Measurements from ENCODE around the gene TMEM134.

TMEM134 gene

GRCh38 chr11:67420147-67420645 lies 48.9 kb downstream of the TMEM134 start:
- Histone ChIP-seq H3K27me3 (replicated peaks; ENCODE audit: control insufficient read depth, insufficient read depth, low read length, poor library complexity, severe bottlenecking) (no peaks in the 10 kb centered on the region), H3K4me1 (ENCODE audit: control insufficient read depth, insufficient read depth, low read length, poor library complexity, severe bottlenecking) (peaks cover 55% of the 10 kb centered on the region), H3K9me3 (ENCODE audit: control insufficient read depth, low read length) (no peaks in the 10 kb centered on the region), H3K4me3 (ENCODE audit: insufficient read depth, low read depth, low read length, poor library complexity, severe bottlenecking) (peak overlapping the region; percentile 53), H3K27ac (ENCODE audit: insufficient read depth, low read length, poor library complexity, severe bottlenecking) (peak overlapping the region; percentile 68), H3K36me3 (ENCODE audit: control insufficient read depth, insufficient read depth, low read length) (no peaks in the 10 kb centered on the region)
- DNase-seq: no peak

DNA sequence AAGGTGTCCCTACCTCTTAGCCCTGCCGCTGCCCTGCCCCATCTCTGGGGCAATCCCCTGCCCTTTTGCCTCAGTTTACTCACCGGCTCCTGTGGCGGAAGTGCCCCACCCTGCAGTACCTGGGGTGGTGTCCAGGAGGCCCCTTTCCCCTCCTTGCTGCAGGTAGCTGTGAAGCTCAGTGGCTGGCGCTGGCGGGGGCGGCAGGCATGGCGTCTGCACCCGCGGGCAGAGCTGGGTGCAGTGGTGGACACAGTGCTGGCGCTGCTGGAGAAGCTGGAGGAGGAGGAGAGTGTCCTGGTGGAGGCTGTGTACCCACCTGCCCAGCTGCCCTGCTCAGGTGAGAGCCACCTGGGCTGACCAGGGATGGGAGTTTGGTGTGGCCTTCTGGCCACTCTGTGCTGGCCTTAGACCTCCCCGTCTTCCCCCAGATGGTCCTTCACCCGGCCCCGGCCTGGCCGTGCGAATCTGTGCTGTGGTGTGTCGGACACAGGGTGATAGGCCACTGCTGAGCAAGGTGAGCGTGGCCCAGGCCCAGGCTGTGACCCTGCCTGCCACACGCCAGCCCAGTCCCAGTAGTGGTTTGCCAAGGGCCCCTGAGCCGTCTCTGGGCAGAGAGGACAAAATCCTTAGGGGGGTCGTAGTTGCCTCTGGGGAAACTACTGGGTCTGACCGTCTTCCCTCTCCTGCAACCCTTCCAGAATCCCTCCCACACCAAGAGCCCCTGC lies 49.6 kb downstream of the TMEM134 start:
- no peak for DNase-seq
- H3K9me3 ChIP-seq (ENCODE audit: control insufficient read depth, low read length): no peaks in the 10 kb centered on the region
- H3K4me3 ChIP-seq (ENCODE audit: insufficient read depth, low read depth, low read length, poor library complexity, severe bottlenecking): peak overlapping the region; percentile 53
- H3K36me3 ChIP-seq (ENCODE audit: control insufficient read depth, insufficient read depth, low read length): no peaks in the 10 kb centered on the region
- H3K27me3 ChIP-seq (replicated peaks; ENCODE audit: control insufficient read depth, insufficient read depth, low read length, poor library complexity, severe bottlenecking): no peaks in the 10 kb centered on the region
- peaks cover 62% of the 10 kb centered on the region for H3K4me1 ChIP-seq (ENCODE audit: control insufficient read depth, insufficient read depth, low read length, poor library complexity, severe bottlenecking)
- H3K27ac ChIP-seq (ENCODE audit: insufficient read depth, low read length, poor library complexity, severe bottlenecking): peak overlapping the region; percentile 68

- Histone ChIP-seq H3K36me3 (ENCODE audit: control insufficient read depth, insufficient read depth, low read length) (no peaks in the 10 kb centered on the region), H3K4me3 (ENCODE audit: insufficient read depth, low read depth, low read length, poor library complexity, severe bottlenecking) (peak overlapping the region; percentile 53), H3K27ac (ENCODE audit: insufficient read depth, low read length, poor library complexity, severe bottlenecking) (peak overlapping the region; percentile 78), H3K4me1 (ENCODE audit: control insufficient read depth, insufficient read depth, low read length, poor library complexity, severe bottlenecking) (peaks cover 64% of the 10 kb centered on the region), H3K9me3 (ENCODE audit: control insufficient read depth, low read length) (no peaks in the 10 kb centered on the region), H3K27me3 (replicated peaks; ENCODE audit: control insufficient read depth, insufficient read depth, low read length, poor library complexity, severe bottlenecking) (no peaks in the 10 kb centered on the region)
- DNase-seq: no peak
These were observed 50.4 kb downstream of the TMEM134 start for GRCh38 chr11:67418476-67419281.

DNA sequence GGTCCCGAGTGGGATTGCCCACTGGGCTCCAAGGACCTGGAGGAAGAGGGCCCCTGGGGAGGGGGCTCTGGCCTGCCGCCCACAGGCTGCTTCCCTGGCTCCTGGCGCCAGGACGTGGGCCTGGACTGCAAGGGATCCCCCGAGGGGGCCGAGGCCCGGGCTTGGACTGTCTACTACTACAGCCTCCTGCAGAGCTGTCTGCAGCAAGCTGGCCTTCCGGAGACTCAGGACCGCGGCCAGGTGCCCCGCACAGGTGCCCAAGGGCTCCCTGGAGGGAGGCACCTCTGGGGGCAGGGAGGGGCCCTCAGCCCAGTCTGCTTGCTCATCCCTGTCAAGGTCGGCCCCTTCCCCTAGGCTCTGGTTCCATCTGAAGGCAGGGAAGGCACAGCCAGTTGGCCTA lies 51.6 kb downstream of the TMEM134 start:
- peak overlapping the region; percentile 31 for H3K4me3 ChIP-seq (ENCODE audit: insufficient read depth, low read depth, low read length, poor library complexity, severe bottlenecking)
- no peak for DNase-seq
- no peaks in the 10 kb centered on the region for H3K36me3 ChIP-seq (ENCODE audit: control insufficient read depth, insufficient read depth, low read length)
- H3K27me3 ChIP-seq (replicated peaks; ENCODE audit: control insufficient read depth, insufficient read depth, low read length, poor library complexity, severe bottlenecking): no peaks in the 10 kb centered on the region
- H3K4me1 ChIP-seq (ENCODE audit: control insufficient read depth, insufficient read depth, low read length, poor library complexity, severe bottlenecking): peaks cover 77% of the 10 kb centered on the region
- peak overlapping the region; percentile 78 for H3K27ac ChIP-seq (ENCODE audit: insufficient read depth, low read length, poor library complexity, severe bottlenecking)
- no peaks in the 10 kb centered on the region for H3K9me3 ChIP-seq (ENCODE audit: control insufficient read depth, low read length)

- H3K4me1 ChIP-seq (ENCODE audit: control insufficient read depth, insufficient read depth, low read length, poor library complexity, severe bottlenecking): peaks cover 84% of the 10 kb centered on the region
- peak overlapping the region; percentile 31 for H3K4me3 ChIP-seq (ENCODE audit: insufficient read depth, low read depth, low read length, poor library complexity, severe bottlenecking)
- no peaks in the 10 kb centered on the region for H3K36me3 ChIP-seq (ENCODE audit: control insufficient read depth, insufficient read depth, low read length)
- peak overlapping the region; percentile 78 for H3K27ac ChIP-seq (ENCODE audit: insufficient read depth, low read length, poor library complexity, severe bottlenecking)
- H3K27me3 ChIP-seq (replicated peaks; ENCODE audit: control insufficient read depth, insufficient read depth, low read length, poor library complexity, severe bottlenecking): no peaks in the 10 kb centered on the region
- no peaks in the 10 kb centered on the region for H3K9me3 ChIP-seq (ENCODE audit: control insufficient read depth, low read length)
- DNase-seq: peak; percentile 51 to 77 (median 70)
These were observed 52.4 kb downstream of the TMEM134 start for GRCh38 chr11:67416416-67417335.

DNA sequence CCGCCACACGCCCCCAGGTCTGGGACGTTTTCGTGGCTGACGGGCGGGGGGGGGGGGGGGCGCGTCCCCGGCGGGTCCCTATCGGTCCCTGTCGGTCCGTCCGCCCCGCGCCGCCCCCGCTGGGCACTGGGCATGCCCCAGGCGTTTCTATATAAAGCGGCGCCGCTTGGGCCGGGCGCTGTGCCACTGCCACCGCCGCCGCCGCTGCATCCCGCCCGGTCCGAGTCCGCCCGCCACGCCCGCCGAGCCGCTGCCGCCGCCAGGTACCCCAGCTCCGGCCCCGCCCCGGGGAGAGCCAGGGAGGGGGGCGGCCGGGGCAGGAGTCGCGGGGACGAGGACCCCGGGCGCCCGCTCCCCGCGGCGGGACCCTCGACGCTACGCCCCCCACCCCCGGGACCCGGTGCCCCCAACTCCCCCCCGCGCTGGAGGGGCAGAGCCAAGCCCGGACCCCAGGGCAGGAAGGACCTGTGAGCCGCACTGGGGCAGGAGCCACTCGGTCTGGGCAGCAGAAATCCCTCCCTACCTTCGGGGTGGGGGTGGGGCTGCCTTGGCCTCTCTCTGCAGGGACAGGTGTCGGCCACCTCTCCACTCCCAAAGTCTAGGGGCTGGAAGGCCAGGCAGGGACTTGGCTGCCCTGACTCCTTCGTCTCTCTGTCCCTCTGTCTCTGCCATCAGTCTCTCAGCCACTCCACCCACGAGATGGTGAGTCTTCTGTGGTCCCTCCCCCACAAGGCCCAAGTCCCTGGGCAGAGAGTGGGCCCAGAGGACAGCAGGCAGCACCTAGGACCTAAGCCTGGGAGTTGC lies 53.3 kb downstream of the TMEM134 start, which contains the start of gene CARNS1:
Gene CARNS1 (plus strand): TSS at position 178 of the 804 bp plus-strand sequence. CDS start 522 bp downstream, at position 700.
- H3K27ac ChIP-seq (ENCODE audit: insufficient read depth, low read length, poor library complexity, severe bottlenecking): peak within 1 kb of the TSS; percentile 78
- no peaks in the 10 kb centered on the region for H3K27me3 ChIP-seq (replicated peaks; ENCODE audit: control insufficient read depth, insufficient read depth, low read length, poor library complexity, severe bottlenecking)
- H3K4me1 ChIP-seq (ENCODE audit: control insufficient read depth, insufficient read depth, low read length, poor library complexity, severe bottlenecking): peaks cover 88% of the 10 kb centered on the region
- no peaks in the 10 kb centered on the region for H3K36me3 ChIP-seq (ENCODE audit: control insufficient read depth, insufficient read depth, low read length)
- H3K9me3 ChIP-seq (ENCODE audit: control insufficient read depth, low read length): no peaks in the 10 kb centered on the region
- peak within 1 kb of the TSS; percentile 26 for H3K4me3 ChIP-seq (ENCODE audit: insufficient read depth, low read depth, low read length, poor library complexity, severe bottlenecking)
- no peak for DNase-seq

GRCh38 chr11:67413266-67413849 lies 55.7 kb downstream of the TMEM134 start:
- no peaks in the 10 kb centered on the region for H3K36me3 ChIP-seq (ENCODE audit: control insufficient read depth, insufficient read depth, low read length)
- no peaks in the 10 kb centered on the region for H3K9me3 ChIP-seq (ENCODE audit: control insufficient read depth, low read length)
- H3K27me3 ChIP-seq (replicated peaks; ENCODE audit: control insufficient read depth, insufficient read depth, low read length, poor library complexity, severe bottlenecking): no peaks in the 10 kb centered on the region
- peaks cover 90% of the 10 kb centered on the region for H3K4me1 ChIP-seq (ENCODE audit: control insufficient read depth, insufficient read depth, low read length, poor library complexity, severe bottlenecking)
- H3K4me3 ChIP-seq (ENCODE audit: insufficient read depth, low read depth, low read length, poor library complexity, severe bottlenecking): no peak overlapping the region
- DNase-seq: no peak
- H3K27ac ChIP-seq (ENCODE audit: insufficient read depth, low read length, poor library complexity, severe bottlenecking): no peak overlapping the region

GRCh38 chr11:67412495-67413179 lies 56.4 kb downstream of the TMEM134 start:
- no peaks in the 10 kb centered on the region for H3K36me3 ChIP-seq (ENCODE audit: control insufficient read depth, insufficient read depth, low read length)
- no peak overlapping the region for H3K27ac ChIP-seq (ENCODE audit: insufficient read depth, low read length, poor library complexity, severe bottlenecking)
- H3K4me3 ChIP-seq (ENCODE audit: insufficient read depth, low read depth, low read length, poor library complexity, severe bottlenecking): no peak overlapping the region
- no peaks in the 10 kb centered on the region for H3K9me3 ChIP-seq (ENCODE audit: control insufficient read depth, low read length)
- DNase-seq: no peak
- no peaks in the 10 kb centered on the region for H3K27me3 ChIP-seq (replicated peaks; ENCODE audit: control insufficient read depth, insufficient read depth, low read length, poor library complexity, severe bottlenecking)
- peaks cover 90% of the 10 kb centered on the region for H3K4me1 ChIP-seq (ENCODE audit: control insufficient read depth, insufficient read depth, low read length, poor library complexity, severe bottlenecking)

Data from effector memory CD4-positive, alpha-beta T cell (primary cell).